Fibroblast of lung (primary cell): ENCODE results near the gene SESN3.

Source experiments
- CTCF ChIP-seq, 2 donors: IDR thresholded peaks in 1 of 2; conservative IDR thresholded peaks in 1 of 2; 1 replicate in 1 of 2; 2 replicates in 1 of 2; pipeline ENCODE4 v1.5.1; 2011 to 2012; ENCODE audit warnings: low read length in 2 of 2, control low read depth in 1 of 2, inconsistent platforms in 1 of 2, low read depth in 1 of 2, mild to moderate bottlenecking in 1 of 2
- EZH2 ChIP-seq: IDR thresholded peaks from 2 replicates; pipeline ENCODE4 v1.5.1; 2012; ENCODE audit warnings: low read length, control low read depth, mild to moderate bottlenecking; ENCODE audit errors: missing control alignments

- TF ChIP-seq CTCF (conservative IDR thresholded peaks at IDR 0.05 in 1 of 2, IDR thresholded peaks at IDR 0.05 in 1 of 2; ENCODE audit: low read depth in 1 of 2, low read length in 2 of 2): no peak
- TF ChIP-seq EZH2: no peak
Measured at GRCh38 chr11:95269036-95269819, 38.2 kb upstream of the SESN3 start.
